Lower lobe of right lung (tissue), 2 donors: Measurements from ENCODE around the gene DUSP5. TPM values are rescaled to one million over a fixed set of nuclear protein-coding genes. Genes with fewer than 3 reads are reported as not detected.

ENCODE experiments used
- ATAC-seq, 2 donors: fragments of 200-7000 bp; cut with Tn5 transposase; one replicate each; pipeline ENCODE4 v1.9.1; 2020 to 2022; ENCODE audit warnings: mild to moderate bottlenecking in 2 of 2, moderate library complexity in 2 of 2
- DNase-seq: peaks from one replicate; pipeline ENCODE4 v3.0.0-alpha.2; 2020
- H3K27ac ChIP-seq: fragments of 200-600 bp; one replicate; pipeline ENCODE4 v1.8.0; 2022
- H3K27me3 ChIP-seq: fragments of 200-600 bp; one replicate; pipeline ENCODE4 v1.8.0; 2022; ENCODE audit warnings: low read depth
- H3K36me3 ChIP-seq: fragments of 200-600 bp; one replicate; pipeline ENCODE4 v1.8.0; 2022; ENCODE audit warnings: mild to moderate bottlenecking
- H3K4me1 ChIP-seq: fragments of 200-600 bp; one replicate; pipeline ENCODE4 v1.8.0; 2022
- H3K4me3 ChIP-seq: fragments of 200-600 bp; one replicate; pipeline ENCODE4 v1.8.0; 2022; ENCODE audit warnings: mild to moderate bottlenecking
- H3K9me3 ChIP-seq: fragments of 200-600 bp; one replicate; pipeline ENCODE4 v1.8.0; 2022
- CTCF ChIP-seq: fragments of 200-600 bp; IDR thresholded peaks from one replicate; pipeline ENCODE4 v1.8.0; 2022; ENCODE audit warnings: antibody characterized with exemption, mild to moderate bottlenecking
- intact Hi-C: fragments of 100-400 bp; cut with DNase I; formaldehyde crosslinking; loops from one replicate; pipeline ENCODE4 v1.11.0; 2022
- total RNA-seq: library from RNA; stranded (reverse); fragmentation: NEBNext Ultra II Directional; extraction: Animal tissue kit (Norgen Biotek cat#: 25700); gene quantifications from one replicate; pipeline ENCODE4 v1.2.1, GENCODE V29; 2021
- donor health status: DM: no; HTN: yes; CAD: no; lungs with severe emphysema.

DUSP5 gene
- total RNA-seq, 1 donor from 2014 or later = 8.9 TPM

- H3K27me3 ChIP-seq = peaks cover 5% of the 10 kb centered on the region
- H3K36me3 ChIP-seq = peaks cover 11% of the 10 kb centered on the region
- peaks cover 93% of the 10 kb centered on the region for H3K4me1 ChIP-seq
- intact Hi-C loops = no loop called here
- H3K27ac ChIP-seq = peak overlapping the region; percentile 78
- H3K9me3 ChIP-seq = no peaks in the 10 kb centered on the region
- ATAC-seq = peak; percentile 15 to 21
- TF ChIP-seq CTCF = no peak
- DNase-seq = no peak
- H3K4me3 ChIP-seq = peak overlapping the region; percentile 0
These were observed 5.2 kb downstream of the DUSP5 start for GRCh38 chr10:110502851-110503301.

- Histone ChIP-seq H3K27ac (peak overlapping the region; percentile 78), H3K4me3 (peak overlapping the region; percentile 0), H3K27me3 (peaks cover 5% of the 10 kb centered on the region), H3K36me3 (peaks cover 19% of the 10 kb centered on the region), H3K4me1 (peaks cover 95% of the 10 kb centered on the region), H3K9me3 (no peaks in the 10 kb centered on the region)
- ATAC-seq (no peak), DNase-seq (no peak)
- TF ChIP-seq CTCF = no peak
- intact Hi-C loops = no loop called here
These were observed 5.9 kb downstream of the DUSP5 start for GRCh38 chr10:110503528-110504110.

- peaks cover 88% of the 10 kb centered on the region for H3K4me1 ChIP-seq
- TF ChIP-seq CTCF = no peak
- intact Hi-C loops = no loop called here
- H3K9me3 ChIP-seq = no peaks in the 10 kb centered on the region
- peaks cover 5% of the 10 kb centered on the region for H3K27me3 ChIP-seq
- DNase-seq (peak; percentile 54), ATAC-seq (peak; percentile 74 to 75)
- H3K27ac ChIP-seq = peak overlapping the region; percentile 78
- H3K36me3 ChIP-seq = peaks cover 22% of the 10 kb centered on the region
- no peak overlapping the region for H3K4me3 ChIP-seq
These were observed 6.5 kb downstream of the DUSP5 start for GRCh38 chr10:110504111-110504735.

- no peak for TF ChIP-seq CTCF
- Histone ChIP-seq H3K4me1 (peaks cover 78% of the 10 kb centered on the region), H3K9me3 (no peaks in the 10 kb centered on the region), H3K27me3 (peaks cover 3% of the 10 kb centered on the region), H3K36me3 (peaks cover 28% of the 10 kb centered on the region), H3K27ac (peak overlapping the region; percentile 78), H3K4me3 (no peak overlapping the region)
- intact Hi-C loops = no loop called here
- no peak for DNase-seq
- ATAC-seq = peak; percentile 2 to 24
These were observed 7.5 kb downstream of the DUSP5 start for GRCh38 chr10:110505130-110505770.

- ATAC-seq = no peak
These were observed 8.7 kb downstream of the DUSP5 start for GRCh38 chr10:110506448-110506847.

More at GRCh38 chr10:110506448-110506847, 8.7 kb downstream of the DUSP5 start:
- H3K27ac ChIP-seq = no peak overlapping the region
- intact Hi-C loops = no loop called here
- H3K4me1 ChIP-seq = peaks cover 66% of the 10 kb centered on the region
- peaks cover 39% of the 10 kb centered on the region for H3K36me3 ChIP-seq
- H3K4me3 ChIP-seq = no peak overlapping the region
- no peaks in the 10 kb centered on the region for H3K9me3 ChIP-seq
- TF ChIP-seq CTCF = no peak
- H3K27me3 ChIP-seq = no peaks in the 10 kb centered on the region
- no peak for DNase-seq
